ENCODE results near the gene TADA3. TPM values are rescaled to one million over a fixed set of nuclear protein-coding genes. Genes with fewer than 3 reads are reported as not detected.

Gene TADA3
- total and polyA plus RNA-seq, 9 of the 15 experiments (the other 6 are each of a cell fraction or from before 2014, with no cell fraction given): 4.1 to 110 (median 74.8) TPM

DNA sequence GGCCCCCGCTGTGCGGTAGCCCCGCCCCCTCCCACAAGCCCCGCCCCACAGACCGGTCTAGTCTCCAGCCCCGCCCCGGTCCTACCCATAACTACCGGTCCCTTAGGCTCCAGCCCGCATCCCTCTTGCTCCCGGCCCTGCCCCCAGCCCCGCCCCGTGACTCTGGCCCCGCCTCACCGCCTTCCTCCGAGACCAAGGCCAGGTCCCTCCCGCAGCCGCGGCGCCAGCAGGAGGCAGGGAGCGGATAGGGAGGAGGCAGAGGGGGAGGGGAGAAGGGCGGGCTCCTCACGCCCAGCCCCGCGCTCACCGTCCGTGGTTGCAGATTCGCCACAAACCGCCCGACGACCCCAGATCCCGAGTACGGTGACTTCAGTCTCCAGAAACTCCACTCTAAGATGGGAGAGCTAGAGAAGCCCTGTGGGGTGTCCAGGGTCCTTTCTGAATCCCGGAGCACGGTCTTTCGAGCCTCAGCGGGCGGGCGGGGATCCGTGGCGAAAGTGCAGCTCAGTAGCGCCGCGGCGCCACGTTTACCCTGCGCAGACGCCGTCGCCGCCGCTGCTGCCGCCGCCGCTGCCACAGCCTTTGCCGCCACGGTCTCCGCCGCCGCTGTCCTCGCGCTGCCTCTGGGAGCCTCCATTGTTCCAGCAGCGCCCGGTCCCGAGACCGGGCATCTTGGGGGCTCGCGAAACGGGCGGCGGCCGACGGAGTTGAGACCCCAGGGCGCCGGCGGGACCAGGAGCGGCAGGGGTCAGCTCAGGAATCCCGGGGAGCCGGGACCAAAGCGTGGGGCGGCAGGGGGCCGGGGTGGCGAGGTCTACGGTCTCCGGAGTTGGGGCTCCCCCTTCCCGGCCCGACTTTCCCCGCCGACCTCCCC, 60.8 kb downstream of the TADA3 start, which contains the start of gene BRPF1 (continued):
- TF ChIP-seq, protein P1, sequence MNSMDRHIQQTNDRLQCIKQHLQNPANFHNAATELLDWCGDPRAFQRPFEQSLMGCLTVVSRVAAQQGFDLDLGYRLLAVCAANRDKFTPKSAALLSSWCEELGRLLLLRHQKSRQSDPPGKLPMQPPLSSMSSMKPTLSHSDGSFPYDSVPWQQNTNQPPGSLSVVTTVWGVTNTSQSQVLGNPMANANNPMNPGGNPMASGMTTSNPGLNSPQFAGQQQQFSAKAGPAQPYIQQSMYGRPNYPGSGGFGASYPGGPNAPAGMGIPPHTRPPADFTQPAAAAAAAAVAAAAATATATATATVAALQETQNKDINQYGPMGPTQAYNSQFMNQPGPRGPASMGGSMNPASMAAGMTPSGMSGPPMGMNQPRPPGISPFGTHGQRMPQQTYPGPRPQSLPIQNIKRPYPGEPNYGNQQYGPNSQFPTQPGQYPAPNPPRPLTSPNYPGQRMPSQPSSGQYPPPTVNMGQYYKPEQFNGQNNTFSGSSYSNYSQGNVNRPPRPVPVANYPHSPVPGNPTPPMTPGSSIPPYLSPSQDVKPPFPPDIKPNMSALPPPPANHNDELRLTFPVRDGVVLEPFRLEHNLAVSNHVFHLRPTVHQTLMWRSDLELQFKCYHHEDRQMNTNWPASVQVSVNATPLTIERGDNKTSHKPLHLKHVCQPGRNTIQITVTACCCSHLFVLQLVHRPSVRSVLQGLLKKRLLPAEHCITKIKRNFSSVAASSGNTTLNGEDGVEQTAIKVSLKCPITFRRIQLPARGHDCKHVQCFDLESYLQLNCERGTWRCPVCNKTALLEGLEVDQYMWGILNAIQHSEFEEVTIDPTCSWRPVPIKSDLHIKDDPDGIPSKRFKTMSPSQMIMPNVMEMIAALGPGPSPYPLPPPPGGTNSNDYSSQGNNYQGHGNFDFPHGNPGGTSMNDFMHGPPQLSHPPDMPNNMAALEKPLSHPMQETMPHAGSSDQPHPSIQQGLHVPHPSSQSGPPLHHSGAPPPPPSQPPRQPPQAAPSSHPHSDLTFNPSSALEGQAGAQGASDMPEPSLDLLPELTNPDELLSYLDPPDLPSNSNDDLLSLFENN (IDR thresholded peaks at IDR 0.05; ENCODE audit: low read depth in 2 of 2, low read length in 2 of 2): peak in 1 of 2 experiments; percentile 34; a peak in 1 of 4 replicates
- TF ChIP-seq HMG20B (CRISPR knock-in tag; IDR thresholded peaks at IDR 0.05) (no peak), NFYB (IDR thresholded peaks at IDR 0.05; ENCODE audit: extremely low read depth, insufficient read length) (no peak), ZFP30 (CRISPR knock-in tag; IDR thresholded peaks at IDR 0.05; ENCODE audit: borderline replicate concordance) (no peak), LEF1 (IDR thresholded peaks at IDR 0.05) (no peak), FOSL1 (tag; conservative IDR thresholded peaks at IDR 0.05) (peak; percentile 69), CREBBP (IDR thresholded peaks at IDR 0.05; ENCODE audit: low read depth, low read length) (no peak), ZEB2 (IDR thresholded peaks at IDR 0.05) (peak; percentile 100), GTF2E2 (tag; IDR thresholded peaks at IDR 0.05) (no peak; the same call in 1 of the 2 replicates), ZNF217 (CRISPR knock-in tag; IDR thresholded peaks at IDR 0.05) (no peak), SOX6 (IDR thresholded peaks at IDR 0.05) (peak; percentile 97), NR3C1 (CRISPR knock-in tag; IDR thresholded peaks at IDR 0.05) (no peak), ZNF146 (CRISPR knock-in tag; IDR thresholded peaks at IDR 0.05; ENCODE audit: unreplicated experiment) (no peak), TGIF2 (CRISPR knock-in tag; IDR thresholded peaks at IDR 0.05) (0 out of 2 replicates have a peak, but pooled peaks have one; percentile 66)
- TF ChIP-seq, protein P2, sequence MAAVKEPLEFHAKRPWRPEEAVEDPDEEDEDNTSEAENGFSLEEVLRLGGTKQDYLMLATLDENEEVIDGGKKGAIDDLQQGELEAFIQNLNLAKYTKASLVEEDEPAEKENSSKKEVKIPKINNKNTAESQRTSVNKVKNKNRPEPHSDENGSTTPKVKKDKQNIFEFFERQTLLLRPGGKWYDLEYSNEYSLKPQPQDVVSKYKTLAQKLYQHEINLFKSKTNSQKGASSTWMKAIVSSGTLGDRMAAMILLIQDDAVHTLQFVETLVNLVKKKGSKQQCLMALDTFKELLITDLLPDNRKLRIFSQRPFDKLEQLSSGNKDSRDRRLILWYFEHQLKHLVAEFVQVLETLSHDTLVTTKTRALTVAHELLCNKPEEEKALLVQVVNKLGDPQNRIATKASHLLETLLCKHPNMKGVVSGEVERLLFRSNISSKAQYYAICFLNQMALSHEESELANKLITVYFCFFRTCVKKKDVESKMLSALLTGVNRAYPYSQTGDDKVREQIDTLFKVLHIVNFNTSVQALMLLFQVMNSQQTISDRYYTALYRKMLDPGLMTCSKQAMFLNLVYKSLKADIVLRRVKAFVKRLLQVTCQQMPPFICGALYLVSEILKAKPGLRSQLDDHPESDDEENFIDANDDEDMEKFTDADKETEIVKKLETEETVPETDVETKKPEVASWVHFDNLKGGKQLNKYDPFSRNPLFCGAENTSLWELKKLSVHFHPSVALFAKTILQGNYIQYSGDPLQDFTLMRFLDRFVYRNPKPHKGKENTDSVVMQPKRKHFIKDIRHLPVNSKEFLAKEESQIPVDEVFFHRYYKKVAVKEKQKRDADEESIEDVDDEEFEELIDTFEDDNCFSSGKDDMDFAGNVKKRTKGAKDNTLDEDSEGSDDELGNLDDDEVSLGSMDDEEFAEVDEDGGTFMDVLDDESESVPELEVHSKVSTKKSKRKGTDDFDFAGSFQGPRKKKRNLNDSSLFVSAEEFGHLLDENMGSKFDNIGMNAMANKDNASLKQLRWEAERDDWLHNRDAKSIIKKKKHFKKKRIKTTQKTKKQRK (IDR thresholded peaks at IDR 0.05; ENCODE audit: borderline replicate concordance, low read depth, low read length): no peak
- TF ChIP-seq, protein P3, sequence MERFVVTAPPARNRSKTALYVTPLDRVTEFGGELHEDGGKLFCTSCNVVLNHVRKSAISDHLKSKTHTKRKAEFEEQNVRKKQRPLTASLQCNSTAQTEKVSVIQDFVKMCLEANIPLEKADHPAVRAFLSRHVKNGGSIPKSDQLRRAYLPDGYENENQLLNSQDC (CRISPR knock-in tag; IDR thresholded peaks at IDR 0.05): peak; percentile 94; the same call in 1 of the 2 replicates
- TF ChIP-seq, protein P4, sequence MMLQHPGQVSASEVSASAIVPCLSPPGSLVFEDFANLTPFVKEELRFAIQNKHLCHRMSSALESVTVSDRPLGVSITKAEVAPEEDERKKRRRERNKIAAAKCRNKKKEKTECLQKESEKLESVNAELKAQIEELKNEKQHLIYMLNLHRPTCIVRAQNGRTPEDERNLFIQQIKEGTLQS (IDR thresholded peaks at IDR 0.05): no peak; the same call in 1 of the 2 replicates
- TF ChIP-seq, protein P4 (CRISPR knock-in tag; conservative IDR thresholded peaks at IDR 0.05): 0 out of 2 replicates have a peak, but pooled peaks have one; percentile 23

Data from K562 (cell line).